ENCODE measurements around the gene TCP1. TPM values are rescaled to one million over a fixed set of nuclear protein-coding genes. Genes with fewer than 3 reads are reported as not detected.

Gene TCP1
- total and polyA plus RNA-seq, 2 of the 8 experiments (the other 6 are each of a cell fraction or from before 2014, with no cell fraction given), result 117 to 348 TPM

GRCh38 chr6:159829526-159829925, 40.1 kb upstream of the TCP1 start:
- H2AFZ ChIP-seq (ENCODE audit: low read length), result 0 out of 2 replicates have a peak overlapping the region, but pooled peaks have one; percentile 34
- TF ChIP-seq GTF2F1 (IDR thresholded peaks at IDR 0.05; ENCODE audit: borderline replicate concordance, low read depth, low read length) (no peak), RAD21 (IDR thresholded peaks at IDR 0.05 in 1 of 2, conservative IDR thresholded peaks at IDR 0.05 in 1 of 2; ENCODE audit: low read depth in 2 of 2, low read length in 2 of 2) (no peak), ATF2 (IDR thresholded peaks at IDR 0.05; ENCODE audit: low read length) (no peak), SP4 (IDR thresholded peaks at IDR 0.05; ENCODE audit: low read length) (no peak), HDAC6 (IDR thresholded peaks at IDR 0.05; ENCODE audit: low read depth, low read length) (no peak), KDM4A (IDR thresholded peaks at IDR 0.05; ENCODE audit: low read depth, low read length, severe bottlenecking) (no peak), BCL11A (IDR thresholded peaks at IDR 0.05; ENCODE audit: low read depth in 2 of 2, low read length in 2 of 2) (no peak), RXRA (IDR thresholded peaks at IDR 0.05; ENCODE audit: insufficient read depth, low read depth, low read length) (no peak), SP1 (IDR thresholded peaks at IDR 0.05; ENCODE audit: low read depth, low read length) (no peak), JUND (IDR thresholded peaks at IDR 0.05; ENCODE audit: low read length) (no peak), BACH1 (IDR thresholded peaks at IDR 0.05; ENCODE audit: low read length) (no peak), FOSL1 (IDR thresholded peaks at IDR 0.05; ENCODE audit: insufficient read depth, low read depth, low read length) (no peak)

More at GRCh38 chr6:159829526-159829925, 40.1 kb upstream of the TCP1 start:
- H3K4ac ChIP-seq (replicated peaks; ENCODE audit: insufficient read length, low read depth, low read length), result no peak overlapping the region
- H3K9me3 ChIP-seq (ENCODE audit: insufficient read depth in 2 of 2, low read depth in 1 of 2, low read length in 1 of 2), result no peaks in the 10 kb centered on the region; a peak in 1 of 4 replicates
- WGBS, 2 experiments (ENCODE audit: extremely low coverage in 1 of 2, insufficient coverage in 1 of 2, insufficient read length in 1 of 2, insufficient replicate concordance in 2 of 2, low coverage in 1 of 2, low lambda C conversion rate in 2 of 2, missing lambda C conversion rate in 1 of 2), result 86% methylated on average over 4 of the region's 4 CpGs; no CpG with 5 or more reads in 1 of the 2 experiments
- H3K79me1 ChIP-seq (ENCODE audit: low read depth, low read length), result no peaks in the 10 kb centered on the region
- H4K8ac ChIP-seq (ENCODE audit: extremely low read depth, insufficient read depth, low read length), result no peak overlapping the region
- no peak overlapping the region for H2BK5ac ChIP-seq (ENCODE audit: low read depth, low read length)
- H3K4me3 ChIP-seq (ENCODE audit: extremely low read depth in 1 of 4, insufficient read depth in 2 of 4, low read depth in 3 of 4, low read length in 4 of 4), result no peak overlapping the region
- peaks cover 0 to 14% (median 6%) of the 10 kb centered on the region in 4 experiments; a peak in 5 of 7 replicates for H3K4me1 ChIP-seq (replicated peaks in 1 of 4; ENCODE audit: control insufficient read depth in 3 of 4, insufficient read depth in 4 of 4, low read length in 3 of 4)
- no peak overlapping the region for H2BK15ac ChIP-seq (ENCODE audit: low read length)
- no peak overlapping the region for H4K91ac ChIP-seq (replicated peaks; ENCODE audit: insufficient read length, low read length)
- no peaks in the 10 kb centered on the region; a peak in 1 of 7 replicates for H3K27me3 ChIP-seq (replicated peaks in 1 of 4; ENCODE audit: control insufficient read depth in 3 of 4, extremely low read depth in 1 of 4, insufficient read depth in 3 of 4, low read length in 3 of 4)
- FAIRE-seq (no peak), DNase-seq (ENCODE audit: low read depth in 1 of 2, low spot score in 2 of 2) (no peak)
- H4K20me1 ChIP-seq (replicated peaks in 1 of 2; ENCODE audit: control insufficient read depth in 1 of 2, insufficient read depth in 2 of 2, low read length in 2 of 2), result no peaks in the 10 kb centered on the region
- no peak overlapping the region for H3K27ac ChIP-seq (ENCODE audit: low read depth, low read length)
- POLR2A ChIA-PET (ENCODE audit: partially characterized antibody), result interaction anchor here (0.8 to 1.4 kb wide), 3 partner anchors 31 to 52 kb away, joined by 3 to 4 read pairs (median 3); partner anchors contain the start of genes MRPL18 and TCP1
- no peak overlapping the region for H3K56ac ChIP-seq (replicated peaks; ENCODE audit: insufficient read length, low read depth, low read length)
- no peaks in the 10 kb centered on the region for H3K79me2 ChIP-seq (ENCODE audit: control insufficient read depth in 1 of 2, insufficient read depth in 2 of 2, low read length in 2 of 2)
- no peak overlapping the region for H2BK120ac ChIP-seq (replicated peaks; ENCODE audit: low read depth, low read length)
- H3K9ac ChIP-seq (replicated peaks in 1 of 4; ENCODE audit: extremely low read depth in 1 of 4, low read depth in 3 of 4, low read length in 3 of 4), result no peak overlapping the region
- no peak overlapping the region for H3K4me2 ChIP-seq (ENCODE audit: insufficient read depth in 1 of 2, low read depth in 2 of 2, low read length in 2 of 2)
- H3K18ac ChIP-seq (ENCODE audit: extremely low read depth, low read length), result no peak overlapping the region
- no peaks in the 10 kb centered on the region for H3K36me3 ChIP-seq (ENCODE audit: control insufficient read depth in 2 of 4, insufficient read depth in 4 of 4, low read length in 3 of 4)
- no peak overlapping the region for H3K23ac ChIP-seq (ENCODE audit: insufficient read length)
- no peak overlapping the region for H2BK12ac ChIP-seq (ENCODE audit: low read depth, low read length)
- no peak overlapping the region for H2BK20ac ChIP-seq (ENCODE audit: low read length)
- H2AK5ac ChIP-seq (ENCODE audit: low read depth, low read length), result no peak overlapping the region
- H4K5ac ChIP-seq (ENCODE audit: insufficient read length, low read depth, low read length), result no peak overlapping the region
- H3K14ac ChIP-seq (ENCODE audit: insufficient read length), result no peak overlapping the region
- H3K23me2 ChIP-seq (ENCODE audit: low read depth, low read length), result no peaks in the 10 kb centered on the region
- CTCF ChIA-PET (ENCODE audit: partially characterized antibody), result interaction anchor here (0.9 to 2.9 kb wide), 4 partner anchors 11 to 704 kb away, joined by 3 to 7 read pairs (median 3); no protein-coding TSS in a partner anchor
